ENCODE results near the gene TGIF1. TPM values are rescaled to one million over a fixed set of nuclear protein-coding genes. Genes with fewer than 3 reads are reported as not detected.

Gene TGIF1
- total RNA-seq, 2 experiments from 2014 or later: 23.7 to 24.1 TPM

DNA sequence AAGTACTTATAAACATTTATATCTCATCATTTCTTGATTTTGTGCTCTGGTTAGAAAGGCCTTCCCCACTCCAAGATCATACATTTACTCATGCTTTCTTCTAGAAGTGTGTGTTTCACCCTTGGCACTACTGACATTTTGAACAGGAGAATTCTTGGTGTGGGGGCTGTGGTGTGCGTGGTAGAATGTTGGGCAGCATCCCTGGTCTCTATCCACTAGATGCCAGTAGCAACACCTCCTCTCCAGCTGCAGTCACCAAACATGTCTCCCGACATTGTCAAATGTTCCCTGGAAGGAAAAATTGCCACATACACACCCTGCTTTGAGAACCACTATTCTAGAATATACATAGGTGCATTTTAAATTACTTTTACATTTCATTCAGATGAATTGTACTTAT is 8.7 kb upstream of the TGIF1 start:
- intact Hi-C loops (cut with micrococcal nuclease): no loop called here
- CTCF ChIA-PET: interaction anchor here (0.6 to 2.1 kb wide), 9 partner anchors 11 to 225 kb away, joined by 3 to 15 read pairs (median 3); no protein-coding TSS in a partner anchor
- no peaks in the 10 kb centered on the region for H3K27me3 Mint-ChIP-seq (ENCODE audit: low read depth)

DNA sequence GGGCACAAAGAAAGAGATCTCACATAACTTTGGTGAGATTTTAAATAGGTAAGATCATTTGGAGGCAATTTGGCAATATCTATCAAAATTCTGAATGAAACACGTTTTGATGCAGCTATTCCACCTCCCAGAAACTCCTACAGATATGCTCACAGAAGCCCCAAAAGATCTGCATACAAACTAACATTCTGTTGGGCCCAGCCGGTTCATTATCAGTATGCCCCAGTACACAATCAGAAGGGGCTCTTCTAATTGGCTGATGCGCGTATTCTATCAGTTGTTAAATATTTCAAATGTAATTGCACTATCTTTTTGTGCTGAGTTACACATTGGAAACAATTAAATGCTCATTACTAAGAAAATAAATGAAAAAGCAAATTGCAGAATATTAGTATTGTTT is 7.1 kb upstream of the TGIF1 start:
- CTCF ChIA-PET: interaction anchor here (0.7 to 2.1 kb wide), 3 partner anchors 12 to 223 kb away, joined by 3 to 15 read pairs (median 4); no protein-coding TSS in a partner anchor
- Mint-ChIP-seq H3K36me3 (ENCODE audit: low read depth) (no peaks in the 10 kb centered on the region), H3K9me3 (no peaks in the 10 kb centered on the region), H3K4me1 (ENCODE audit: low read depth) (peaks cover 18% of the 10 kb centered on the region), H3K27me3 (ENCODE audit: low read depth) (no peaks in the 10 kb centered on the region), H3K27ac (no peak overlapping the region), H3K4me3 (no peak overlapping the region)
- intact Hi-C loops (cut with micrococcal nuclease): no loop called here
- DNase-seq: no peak

More for the DNA sequence above, 8.7 kb upstream of the TGIF1 start:
- no peak overlapping the region for H3K27ac Mint-ChIP-seq
- peak; percentile 46 for DNase-seq
- peaks cover 3% of the 10 kb centered on the region for H3K4me1 Mint-ChIP-seq (ENCODE audit: low read depth)
- H3K4me3 Mint-ChIP-seq: no peak overlapping the region
- no peaks in the 10 kb centered on the region for H3K36me3 Mint-ChIP-seq (ENCODE audit: low read depth)
- H3K9me3 Mint-ChIP-seq: no peaks in the 10 kb centered on the region

DNA sequence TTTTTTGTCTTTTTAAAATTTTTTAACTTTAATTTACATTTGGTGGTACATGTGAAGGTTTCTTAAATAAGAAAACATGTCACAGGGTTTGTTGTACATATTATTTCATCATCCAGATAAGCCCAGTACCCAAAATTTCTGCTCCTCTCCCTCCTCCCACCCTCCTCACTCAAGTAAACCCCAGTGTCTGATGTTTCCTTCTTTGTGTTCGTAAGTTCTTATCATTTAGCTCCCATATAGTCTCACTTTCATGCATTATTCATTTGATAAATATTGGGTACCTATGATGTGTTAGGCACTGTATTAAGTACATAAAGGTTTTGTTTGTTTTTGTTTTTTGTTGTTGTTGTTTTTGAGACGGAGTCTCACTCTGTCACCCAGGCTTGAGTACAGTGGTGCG is 5.7 kb upstream of the TGIF1 start:
- H3K27me3 Mint-ChIP-seq (ENCODE audit: low read depth): no peaks in the 10 kb centered on the region
- H3K4me3 Mint-ChIP-seq: no peak overlapping the region
- peaks cover 22% of the 10 kb centered on the region for H3K4me1 Mint-ChIP-seq (ENCODE audit: low read depth)
- no peaks in the 10 kb centered on the region for H3K36me3 Mint-ChIP-seq (ENCODE audit: low read depth)
- no peak for DNase-seq
- no peaks in the 10 kb centered on the region for H3K9me3 Mint-ChIP-seq
- H3K27ac Mint-ChIP-seq: no peak overlapping the region
- CTCF ChIA-PET: interaction anchor here (2.4 kb wide), 1 partner anchor 222 kb away, joined by 7 read pairs; no protein-coding TSS in a partner anchor
- intact Hi-C loops (cut with micrococcal nuclease): no loop called here

DNA sequence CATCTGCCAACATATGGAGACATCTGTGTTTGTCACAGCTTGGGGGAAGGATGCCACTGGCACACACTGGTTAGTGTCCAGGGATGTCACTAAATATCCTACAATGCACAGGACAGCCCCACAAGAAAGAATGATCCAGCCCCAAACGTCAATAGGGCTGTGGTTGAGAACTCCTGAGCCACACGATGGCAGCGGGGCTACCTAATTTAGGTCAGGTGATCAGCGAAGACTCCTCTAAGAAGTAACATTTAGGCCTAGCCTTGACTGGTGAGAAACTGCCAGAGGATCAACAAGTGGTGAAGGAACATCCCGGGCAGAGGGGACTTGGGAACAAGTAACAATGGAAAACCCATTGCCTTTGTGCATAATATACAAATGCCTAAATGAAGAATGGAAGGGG is 5.0 kb upstream of the TGIF1 start:
- Mint-ChIP-seq H3K9me3 (no peaks in the 10 kb centered on the region), H3K27ac (no peak overlapping the region), H3K36me3 (ENCODE audit: low read depth) (no peaks in the 10 kb centered on the region), H3K27me3 (ENCODE audit: low read depth) (no peaks in the 10 kb centered on the region), H3K4me1 (ENCODE audit: low read depth) (peaks cover 22% of the 10 kb centered on the region), H3K4me3 (no peak overlapping the region)
- no peak for DNase-seq
- intact Hi-C loops (cut with micrococcal nuclease): no loop called here
- CTCF ChIA-PET: interaction anchor here (1.1 to 2.4 kb wide), 3 partner anchors 147 to 222 kb away, joined by 3 to 7 read pairs (median 7); no protein-coding TSS in a partner anchor

DNA sequence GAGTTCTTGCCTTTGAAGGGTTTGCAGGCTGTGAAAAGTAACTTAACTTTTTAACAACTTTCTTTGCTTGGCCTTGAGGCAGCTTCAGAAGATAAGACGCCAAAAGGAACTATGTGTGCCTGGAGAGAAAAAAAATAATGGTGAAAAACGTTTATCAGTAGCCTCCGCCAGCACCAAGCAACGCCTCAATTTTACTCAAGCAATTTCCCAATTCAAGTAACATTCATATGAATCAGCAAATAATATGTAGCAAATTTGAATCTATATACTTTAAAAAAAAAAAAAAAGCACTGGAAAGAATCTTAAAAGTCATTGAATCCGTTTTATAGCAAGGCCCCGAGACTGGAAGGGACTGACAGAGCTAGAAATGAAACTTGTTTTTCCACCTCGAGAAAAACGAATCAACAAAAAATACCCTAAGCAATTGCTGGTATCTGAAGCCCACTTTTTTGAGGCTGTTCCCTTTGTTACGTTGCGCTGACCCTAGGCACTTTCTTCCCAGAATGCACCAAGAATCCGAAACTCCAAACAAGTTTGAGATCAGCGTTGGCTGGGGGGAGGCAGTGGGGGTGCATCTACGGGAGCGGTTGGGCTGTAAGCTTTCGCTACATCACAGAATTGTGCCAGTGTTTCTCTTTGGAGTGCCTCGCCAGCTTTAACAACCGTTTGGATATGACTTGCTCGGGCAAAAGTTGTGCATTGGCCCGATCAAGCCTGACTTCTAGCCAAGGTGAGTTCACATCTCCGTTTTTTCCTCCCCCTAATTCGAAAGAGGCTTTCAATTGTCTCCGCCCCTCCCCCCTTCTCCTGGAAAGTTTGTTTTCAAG is 2.7 kb upstream of the TGIF1 start:
- peak overlapping the region; percentile 98 for H3K27ac Mint-ChIP-seq

DNA sequence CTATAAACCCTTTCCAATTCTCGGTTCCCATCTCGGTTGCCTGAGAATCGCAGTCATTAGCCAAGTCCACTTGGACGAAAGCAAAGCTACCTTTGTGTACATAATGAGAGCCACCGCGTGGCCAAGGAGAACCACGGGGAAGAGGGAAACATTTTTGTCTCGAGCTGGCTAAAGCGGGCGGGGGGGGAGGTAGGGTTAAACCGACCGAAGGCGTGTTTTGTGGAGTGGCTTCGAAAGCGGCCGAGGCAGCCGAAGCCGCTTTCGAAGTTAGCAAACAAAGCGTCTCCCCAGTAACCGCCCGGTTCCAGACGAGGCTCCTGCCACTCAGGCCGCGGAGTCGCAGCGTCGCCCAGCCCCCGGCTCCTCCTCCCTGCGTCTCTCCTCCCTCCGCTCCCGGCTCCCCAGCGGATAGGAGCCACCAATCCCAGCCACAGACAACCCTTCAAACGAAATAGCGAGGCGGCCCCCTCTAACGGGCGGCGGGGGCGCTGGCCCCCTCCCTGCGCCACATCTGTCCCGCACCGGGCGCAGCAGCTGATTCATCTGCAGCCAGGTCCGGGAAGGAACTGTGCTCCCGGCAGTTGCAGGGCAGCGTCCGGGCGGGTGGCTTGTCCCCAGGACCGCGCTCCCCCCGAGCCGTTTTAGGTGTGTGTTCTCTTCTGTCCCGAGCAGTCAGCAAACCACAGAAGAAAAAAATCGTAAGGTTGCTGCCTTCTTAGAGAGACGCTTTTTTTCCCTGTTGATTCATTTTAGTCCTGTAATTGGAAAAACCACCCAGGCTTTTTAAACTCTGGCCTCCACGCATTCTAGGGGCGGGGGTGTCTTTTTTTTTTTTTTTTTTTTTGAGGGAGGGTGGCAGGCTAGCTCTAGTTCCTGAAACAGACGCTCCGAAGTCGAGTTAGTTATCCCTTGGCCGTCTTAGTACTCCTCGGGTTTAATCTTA is 1.8 kb upstream of the TGIF1 start:
- CTCF ChIA-PET: interaction anchor here (0.6 to 3.4 kb wide), 10 partner anchors 11 to 218 kb away, joined by 3 to 18 read pairs (median 3); no protein-coding TSS in a partner anchor
- peaks cover 30% of the 10 kb centered on the region for H3K4me1 Mint-ChIP-seq (ENCODE audit: low read depth)
- H3K9me3 Mint-ChIP-seq: no peaks in the 10 kb centered on the region
- DNase-seq: peak; percentile 90
- intact Hi-C loops (cut with micrococcal nuclease): loop anchor here (1.0 to 2.0 kb wide), 8 partner anchors 68 to 1848 kb away; partner anchors contain the start of genes LPIN2 and MYL12A
- peak overlapping the region; percentile 98 for H3K27ac Mint-ChIP-seq
- peak overlapping the region; percentile 89 for H3K4me3 Mint-ChIP-seq
- peaks cover 13% of the 10 kb centered on the region for H3K36me3 Mint-ChIP-seq (ENCODE audit: low read depth)
- H3K27me3 Mint-ChIP-seq (ENCODE audit: low read depth): no peaks in the 10 kb centered on the region

More for the DNA sequence above, 2.7 kb upstream of the TGIF1 start:
- Mint-ChIP-seq H3K4me3 (peak overlapping the region; percentile 89), H3K9me3 (no peaks in the 10 kb centered on the region), H3K27me3 (ENCODE audit: low read depth) (no peaks in the 10 kb centered on the region), H3K36me3 (ENCODE audit: low read depth) (peaks cover 7% of the 10 kb centered on the region), H3K4me1 (ENCODE audit: low read depth) (peaks cover 23% of the 10 kb centered on the region)
- intact Hi-C loops (cut with micrococcal nuclease): no loop called here
- CTCF ChIA-PET: interaction anchor here (0.8 to 3.4 kb wide), 9 partner anchors 12 to 219 kb away, joined by 3 to 18 read pairs (median 3); no protein-coding TSS in a partner anchor
- peak; percentile 68 for DNase-seq

DNA sequence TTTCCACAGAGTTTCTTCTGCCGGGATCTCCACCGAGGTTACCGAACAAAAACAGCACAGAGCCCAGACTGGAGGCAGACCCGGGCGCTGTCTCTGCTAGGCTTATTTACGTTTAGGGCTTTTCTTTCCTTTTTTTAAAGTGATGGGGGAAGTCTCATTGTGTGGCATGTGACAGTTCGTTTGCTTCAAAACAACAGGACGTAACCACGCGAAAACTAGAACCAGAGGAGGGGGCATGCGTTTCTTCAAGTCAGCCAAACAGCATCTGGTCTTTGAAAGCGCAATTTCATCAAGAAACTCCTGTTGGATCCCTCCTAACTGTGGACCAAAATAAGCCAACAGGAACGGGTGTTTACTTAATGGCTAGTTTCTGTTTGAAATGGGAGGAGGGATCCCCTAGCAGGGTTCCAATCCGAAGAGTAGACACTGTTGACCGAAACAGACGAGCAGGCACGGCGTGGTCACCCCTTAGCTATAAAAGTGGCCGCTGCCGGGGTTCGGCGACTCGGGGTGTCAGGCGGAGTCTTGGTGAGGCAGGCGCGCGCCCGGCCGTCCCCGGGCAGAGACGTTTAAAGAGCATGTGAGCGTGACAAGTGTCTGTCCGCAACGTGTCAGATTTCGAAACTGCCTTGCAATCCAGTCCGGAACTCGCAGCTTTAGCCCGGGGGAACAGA is 997 bp upstream of the TGIF1 start:
- intact Hi-C loops (cut with micrococcal nuclease): loop anchor here (1.0 to 2.0 kb wide), 8 partner anchors 69 to 1847 kb away; partner anchors contain the start of genes LPIN2 and MYL12A
- no peaks in the 10 kb centered on the region for H3K27me3 Mint-ChIP-seq (ENCODE audit: low read depth)
- peak overlapping the region; percentile 89 for H3K4me3 Mint-ChIP-seq
- DNase-seq: peak; percentile 79
- CTCF ChIA-PET: interaction anchor here (0.6 to 2.8 kb wide), 3 partner anchors 25 to 217 kb away, joined by 3 to 15 read pairs (median 3); no protein-coding TSS in a partner anchor
- no peaks in the 10 kb centered on the region for H3K9me3 Mint-ChIP-seq
- peaks cover 13% of the 10 kb centered on the region for H3K36me3 Mint-ChIP-seq (ENCODE audit: low read depth)
- peaks cover 37% of the 10 kb centered on the region for H3K4me1 Mint-ChIP-seq (ENCODE audit: low read depth)
- peak overlapping the region; percentile 98 for H3K27ac Mint-ChIP-seq

DNA sequence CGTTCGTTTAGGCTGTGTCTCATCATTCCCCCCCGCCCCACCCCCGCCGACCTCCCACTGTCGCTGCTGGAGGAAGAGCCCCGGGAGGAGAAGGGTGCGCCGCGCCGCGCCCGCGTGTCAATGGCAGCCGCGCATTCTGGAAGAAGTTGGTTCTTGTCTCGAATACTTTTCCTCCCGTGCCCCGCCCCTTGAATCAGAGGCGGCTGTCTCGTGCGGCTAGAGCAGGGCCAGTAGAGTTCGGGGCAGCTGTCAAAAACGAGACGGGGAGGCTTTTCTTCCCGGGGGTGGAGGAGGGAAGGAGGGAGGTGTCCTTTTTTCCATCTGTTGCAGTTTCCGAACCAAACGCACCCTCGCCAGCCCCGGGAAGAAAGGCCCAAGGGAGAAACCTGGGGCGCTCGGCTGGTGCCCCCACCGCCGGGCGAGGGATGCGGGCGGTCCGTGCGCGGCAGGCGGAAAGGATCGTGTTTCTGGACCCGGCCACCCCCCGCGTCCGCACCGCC is 410 bp upstream of the TGIF1 start:
- peak; percentile 74 for DNase-seq
- no peaks in the 10 kb centered on the region for H3K9me3 Mint-ChIP-seq
- peaks cover 43% of the 10 kb centered on the region for H3K4me1 Mint-ChIP-seq (ENCODE audit: low read depth)
- CTCF ChIA-PET: interaction anchor here (0.5 to 2.8 kb wide), 4 partner anchors 26 to 216 kb away, joined by 3 to 15 read pairs (median 3); no protein-coding TSS in a partner anchor
- H3K4me3 Mint-ChIP-seq: peak overlapping the region; percentile 89
- H3K36me3 Mint-ChIP-seq (ENCODE audit: low read depth): peaks cover 13% of the 10 kb centered on the region
- H3K27ac Mint-ChIP-seq: peak overlapping the region; percentile 98
- no peaks in the 10 kb centered on the region for H3K27me3 Mint-ChIP-seq (ENCODE audit: low read depth)
- intact Hi-C loops (cut with micrococcal nuclease): loop anchor here (2.0 to 10.0 kb wide), 5 partner anchors 437 to 875 kb away; partner anchors contain the start of genes LPIN2, METTL4 and NDC80

DNA sequence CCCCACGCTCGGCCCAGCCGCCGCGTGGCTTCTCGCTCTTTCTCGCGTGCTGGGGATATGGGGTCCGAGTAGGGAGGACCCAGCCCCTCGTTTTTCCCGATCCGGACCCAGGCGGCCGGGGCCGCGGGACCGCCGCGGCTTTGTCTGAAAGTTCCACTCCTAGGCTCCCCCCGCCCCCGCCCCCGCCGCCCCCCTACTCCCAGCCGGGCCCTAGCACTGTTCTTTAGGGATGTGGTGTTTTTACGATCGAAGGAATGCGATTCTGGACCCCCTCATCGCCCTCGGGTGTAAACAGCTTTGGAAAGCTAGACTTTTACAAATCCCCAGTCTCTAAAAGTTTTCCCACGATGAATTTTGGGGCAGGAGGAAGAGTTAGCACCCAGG is 819 bp downstream of the TGIF1 start:
- Mint-ChIP-seq H3K4me1 (ENCODE audit: low read depth) (peaks cover 56% of the 10 kb centered on the region), H3K27ac (peak overlapping the region; percentile 99), H3K9me3 (no peaks in the 10 kb centered on the region), H3K36me3 (ENCODE audit: low read depth) (peaks cover 13% of the 10 kb centered on the region), H3K4me3 (peak overlapping the region; percentile 89), H3K27me3 (ENCODE audit: low read depth) (no peaks in the 10 kb centered on the region)
- CTCF ChIA-PET: interaction anchor here (0.6 to 6.1 kb wide), 4 partner anchors 134 to 200 kb away, joined by 3 to 42 read pairs (median 22); no protein-coding TSS in a partner anchor
- intact Hi-C loops (cut with micrococcal nuclease): loop anchor here (1.0 to 10.0 kb wide), 11 partner anchors 9 to 876 kb away; partner anchors contain the start of genes METTL4 and NDC80
- DNase-seq: no peak

DNA sequence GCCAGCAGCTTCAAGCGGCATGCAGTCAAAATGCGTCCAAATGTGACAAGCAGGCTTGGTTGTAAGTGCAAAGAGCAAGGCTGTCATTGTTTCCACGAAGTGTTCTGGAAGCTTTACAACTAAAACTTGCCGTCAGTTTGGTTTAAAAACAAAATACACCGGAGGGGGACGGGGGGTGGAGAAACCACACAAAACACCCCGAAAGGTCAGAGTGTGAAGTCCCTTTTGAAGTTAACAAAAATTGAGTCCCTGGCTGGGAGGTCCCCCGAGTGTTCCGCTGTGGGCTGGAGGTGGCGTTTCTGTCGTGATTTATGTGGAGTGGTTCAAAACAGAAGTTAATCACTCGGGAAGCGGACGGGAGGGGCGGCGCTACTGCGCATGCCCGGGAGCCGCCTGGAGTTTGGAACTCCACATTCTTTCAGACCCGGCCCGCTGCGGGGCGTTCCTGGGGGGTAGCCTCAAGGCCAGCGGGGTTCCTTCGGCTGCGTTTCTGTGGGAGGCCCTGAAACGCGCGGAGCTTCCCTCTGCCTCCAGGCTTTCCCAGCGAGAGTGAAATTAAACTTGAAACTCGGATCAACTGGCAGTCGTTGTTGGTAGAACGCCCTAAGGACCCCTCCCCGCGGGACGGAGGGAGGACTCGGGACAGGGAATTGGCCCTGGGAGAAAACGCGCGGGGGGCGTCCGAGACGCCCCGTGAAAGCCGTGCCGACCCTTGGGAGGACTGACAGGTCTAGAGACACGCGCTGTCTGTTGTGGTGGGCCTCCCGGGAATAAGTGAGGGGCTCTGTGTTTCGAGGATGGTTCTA is 1.4 kb downstream of the TGIF1 start:
- peaks cover 15% of the 10 kb centered on the region for H3K36me3 Mint-ChIP-seq (ENCODE audit: low read depth)
- H3K27ac Mint-ChIP-seq: peak overlapping the region; percentile 99
- H3K9me3 Mint-ChIP-seq: no peaks in the 10 kb centered on the region
- no peaks in the 10 kb centered on the region for H3K27me3 Mint-ChIP-seq (ENCODE audit: low read depth)
- H3K4me3 Mint-ChIP-seq: peak overlapping the region; percentile 89
- peak; percentile 93 for DNase-seq
- CTCF ChIA-PET: interaction anchor here (0.6 to 6.1 kb wide), 9 partner anchors 72 to 214 kb away, joined by 3 to 47 read pairs (median 8); no protein-coding TSS in a partner anchor
- intact Hi-C loops (cut with micrococcal nuclease): loop anchor here (1.0 to 10.0 kb wide), 11 partner anchors 8 to 877 kb away; partner anchors contain the start of genes METTL4 and NDC80
- peaks cover 56% of the 10 kb centered on the region for H3K4me1 Mint-ChIP-seq (ENCODE audit: low read depth)
